Testis (tissue), 2 donors: Measurements from ENCODE around the gene FCRL5.

Source experiments
- POLR2A ChIP-seq: fragments of 450-650 bp; IDR thresholded peaks from one replicate; pipeline ENCODE4 v1.6.1; 2017; ENCODE audit warnings: antibody characterized with exemption, mild to moderate bottlenecking, moderate library complexity
- TF ChIP-seq, protein P1 (sequence below), 3 experiments: fragments of 450-650 bp in 2 of 3; fragments of 200-600 bp in 1 of 3; sonication (generic) in 1 of 3; IDR thresholded peaks; one replicate each; pipeline ENCODE4 v1.5.1; 2016 to 2019; ENCODE audit warnings: antibody characterized with exemption in 3 of 3, mild to moderate bottlenecking in 2 of 3, moderate library complexity in 1 of 3

GRCh38 chr1:157512036-157512969, 40.0 kb downstream of the FCRL5 start:
- TF ChIP-seq, protein P1, sequence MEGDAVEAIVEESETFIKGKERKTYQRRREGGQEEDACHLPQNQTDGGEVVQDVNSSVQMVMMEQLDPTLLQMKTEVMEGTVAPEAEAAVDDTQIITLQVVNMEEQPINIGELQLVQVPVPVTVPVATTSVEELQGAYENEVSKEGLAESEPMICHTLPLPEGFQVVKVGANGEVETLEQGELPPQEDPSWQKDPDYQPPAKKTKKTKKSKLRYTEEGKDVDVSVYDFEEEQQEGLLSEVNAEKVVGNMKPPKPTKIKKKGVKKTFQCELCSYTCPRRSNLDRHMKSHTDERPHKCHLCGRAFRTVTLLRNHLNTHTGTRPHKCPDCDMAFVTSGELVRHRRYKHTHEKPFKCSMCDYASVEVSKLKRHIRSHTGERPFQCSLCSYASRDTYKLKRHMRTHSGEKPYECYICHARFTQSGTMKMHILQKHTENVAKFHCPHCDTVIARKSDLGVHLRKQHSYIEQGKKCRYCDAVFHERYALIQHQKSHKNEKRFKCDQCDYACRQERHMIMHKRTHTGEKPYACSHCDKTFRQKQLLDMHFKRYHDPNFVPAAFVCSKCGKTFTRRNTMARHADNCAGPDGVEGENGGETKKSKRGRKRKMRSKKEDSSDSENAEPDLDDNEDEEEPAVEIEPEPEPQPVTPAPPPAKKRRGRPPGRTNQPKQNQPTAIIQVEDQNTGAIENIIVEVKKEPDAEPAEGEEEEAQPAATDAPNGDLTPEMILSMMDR (IDR thresholded peaks at IDR 0.05): no peak
- no peak for TF ChIP-seq POLR2A
